Activated naive CD8-positive, alpha-beta T cell treated with anti-CD3 and anti-CD28 coated beads, Interleukin-2, amount 50 U/mL, for 16 hours (primary cell): ENCODE data around the gene CFAP74.

ENCODE experiments used
- DNase-seq: peaks from one replicate; pipeline ENCODE4 v3.0.0-alpha.2; 2020; ENCODE audit warnings: low read depth, low spot score

CFAP74 gene

GRCh38 chr1:1929639-1930545, 73.7 kb downstream of the CFAP74 start:
- no peak for DNase-seq

- DNase-seq: no peak
These were observed 74.4 kb downstream of the CFAP74 start for GRCh38 chr1:1929102-1929638.

GRCh38 chr1:1928231-1929101, 75.1 kb downstream of the CFAP74 start:
- no peak for DNase-seq

GRCh38 chr1:1927751-1928150, 75.8 kb downstream of the CFAP74 start:
- DNase-seq: no peak

GRCh38 chr1:1926886-1927660, 76.5 kb downstream of the CFAP74 start:
- DNase-seq: no peak

GRCh38 chr1:1926346-1926811, 77.2 kb downstream of the CFAP74 start:
- DNase-seq: no peak

GRCh38 chr1:1925437-1926345, 77.9 kb downstream of the CFAP74 start:
- DNase-seq: no peak

GRCh38 chr1:1924849-1925248, 78.7 kb downstream of the CFAP74 start:
- no peak for DNase-seq

GRCh38 chr1:1924386-1924785, 79.2 kb downstream of the CFAP74 start:
- DNase-seq: no peak

- no peak for DNase-seq
These were observed 80.4 kb downstream of the CFAP74 start for GRCh38 chr1:1922956-1923833.

GRCh38 chr1:1922702-1922955, 81.0 kb downstream of the CFAP74 start:
- no peak for DNase-seq

- no peak for DNase-seq
These were observed 81.5 kb downstream of the CFAP74 start for GRCh38 chr1:1921901-1922701.

- no peak for DNase-seq
These were observed 82.1 kb downstream of the CFAP74 start for GRCh38 chr1:1921459-1921862.

- no peak for DNase-seq
These were observed 82.8 kb downstream of the CFAP74 start for GRCh38 chr1:1920608-1921458.

- DNase-seq: no peak
These were observed 83.5 kb downstream of the CFAP74 start for GRCh38 chr1:1920057-1920607.

GRCh38 chr1:1919304-1920056, 84.1 kb downstream of the CFAP74 start:
- peak; percentile 96 for DNase-seq

GRCh38 chr1:1918901-1919303, 84.7 kb downstream of the CFAP74 start, which contains the start of gene TMEM52:
Gene TMEM52, minus strand, starts transcription at chr1:1919279. Its CDS starts 14 bp downstream, at chr1:1919265.
- DNase-seq: no peak
